HG02981 (cell line): ENCODE measurements around the gene METRNL.
"Not testable (repeated sequence)": the region's sequence is repeated elsewhere in the genome, so short reads cannot be mapped to it uniquely, and the experiment has no call there.

Experiments used
- ATAC-seq: cut with Tn5 transposase; IDR thresholded peaks from one replicate; pipeline ENCODE4 v1.9.1; 2021; ENCODE audit warnings: mild to moderate bottlenecking, moderate library complexity; ENCODE audit not compliant: unreplicated experiment

The METRNL gene

DNA sequence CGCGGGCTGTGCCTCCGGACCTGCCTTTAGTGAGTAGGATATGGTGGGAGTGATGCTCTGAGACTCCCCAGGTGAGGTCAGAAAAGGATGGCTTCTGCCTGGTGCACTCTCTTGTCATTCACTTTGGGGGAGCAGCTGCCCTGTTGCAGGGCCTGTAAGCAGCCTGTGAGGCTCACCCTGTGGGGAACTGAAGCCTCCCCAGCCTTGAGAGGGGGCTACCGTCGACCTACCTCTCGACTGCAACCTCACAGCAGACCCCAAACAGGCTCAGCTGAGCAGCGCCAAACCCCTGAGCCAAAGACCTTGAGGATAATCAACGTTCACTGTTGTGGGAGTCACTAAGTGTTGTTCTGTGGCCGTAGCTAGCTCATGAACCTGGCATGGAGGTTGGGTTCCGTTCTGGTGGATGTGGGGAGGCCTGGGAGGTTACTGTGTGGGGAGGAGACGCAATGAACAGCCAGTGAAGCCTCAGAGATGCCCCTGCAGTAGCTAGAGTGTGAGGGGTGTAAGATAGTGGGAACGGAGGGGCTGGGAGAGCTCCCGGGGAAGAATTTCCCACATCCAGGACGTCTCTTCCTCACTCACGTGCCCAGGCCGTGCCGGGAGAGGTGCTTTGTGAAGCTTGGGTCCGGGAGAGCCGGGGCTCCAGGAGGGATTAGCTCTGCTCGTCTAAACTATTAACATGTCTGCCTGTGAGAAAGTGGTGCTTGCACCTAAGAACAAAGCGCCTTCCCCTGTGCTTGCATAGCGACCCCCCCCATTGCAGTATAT lies 38.8 kb downstream of the METRNL start:
- no peak for ATAC-seq

DNA sequence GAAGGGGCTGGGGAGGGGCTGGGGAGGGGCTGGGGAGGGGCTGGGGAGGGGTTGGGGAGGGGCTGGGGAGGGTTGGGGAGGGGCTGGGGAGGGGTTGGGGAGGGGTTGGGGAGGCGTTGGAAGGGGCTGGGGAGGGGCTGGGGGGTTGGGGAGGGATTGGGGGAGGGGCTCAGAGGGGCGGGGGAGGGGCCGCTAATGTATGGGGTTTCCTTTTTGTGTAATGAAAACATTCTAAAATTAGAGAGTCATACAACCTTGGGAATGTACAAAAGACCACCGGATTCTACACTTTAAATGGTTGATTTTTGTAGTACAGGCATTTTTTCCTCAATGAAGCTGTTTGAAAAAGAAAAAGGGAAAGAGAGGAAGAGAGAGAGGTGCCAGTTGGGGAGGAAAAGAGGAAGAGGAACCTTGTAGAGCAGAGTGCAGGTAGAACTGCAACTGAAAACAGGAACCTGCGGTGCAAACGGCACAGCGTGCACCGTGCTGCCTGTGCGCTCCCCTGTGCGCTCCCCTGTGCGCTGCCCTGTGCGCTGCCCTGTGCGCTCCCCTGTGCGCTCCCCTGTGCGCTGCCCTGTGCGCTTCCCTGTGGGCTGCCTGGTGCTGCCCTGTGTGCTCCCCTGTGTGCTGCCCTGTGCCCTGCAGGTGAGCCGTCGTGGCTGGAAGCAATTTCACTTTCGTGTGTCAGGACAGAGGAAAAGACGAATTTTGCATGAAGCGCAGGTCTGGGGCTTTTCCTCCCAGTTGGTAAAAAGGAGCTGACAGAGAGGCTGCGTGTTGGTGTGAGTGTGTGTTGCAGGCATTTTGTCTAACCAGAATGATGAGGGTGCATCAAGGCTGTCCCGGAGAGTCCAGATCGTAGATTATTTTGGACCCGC lies 40.8 kb downstream of the METRNL start:
- ATAC-seq: peak; percentile 86

DNA sequence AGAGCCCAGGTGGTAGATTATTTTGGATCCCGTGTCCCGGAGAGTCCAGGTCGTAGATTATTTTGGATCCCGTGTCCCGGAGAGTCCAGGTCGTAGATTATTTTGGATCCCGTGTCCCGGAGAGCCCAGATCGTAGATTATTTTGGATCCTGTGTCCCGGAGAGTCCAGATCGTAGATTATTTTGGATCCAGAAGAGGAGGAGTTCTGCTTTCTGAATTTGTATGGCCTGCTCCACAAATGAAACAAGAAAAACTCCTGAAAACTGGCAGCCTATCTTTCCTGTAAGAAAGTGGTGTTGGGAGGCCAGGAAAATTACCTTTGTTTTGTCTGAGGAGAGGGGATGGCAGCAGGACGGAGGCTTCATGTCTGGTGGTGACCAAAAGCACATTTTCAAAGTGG lies 42.1 kb downstream of the METRNL start:
- not testable (repeated sequence) for ATAC-seq

DNA sequence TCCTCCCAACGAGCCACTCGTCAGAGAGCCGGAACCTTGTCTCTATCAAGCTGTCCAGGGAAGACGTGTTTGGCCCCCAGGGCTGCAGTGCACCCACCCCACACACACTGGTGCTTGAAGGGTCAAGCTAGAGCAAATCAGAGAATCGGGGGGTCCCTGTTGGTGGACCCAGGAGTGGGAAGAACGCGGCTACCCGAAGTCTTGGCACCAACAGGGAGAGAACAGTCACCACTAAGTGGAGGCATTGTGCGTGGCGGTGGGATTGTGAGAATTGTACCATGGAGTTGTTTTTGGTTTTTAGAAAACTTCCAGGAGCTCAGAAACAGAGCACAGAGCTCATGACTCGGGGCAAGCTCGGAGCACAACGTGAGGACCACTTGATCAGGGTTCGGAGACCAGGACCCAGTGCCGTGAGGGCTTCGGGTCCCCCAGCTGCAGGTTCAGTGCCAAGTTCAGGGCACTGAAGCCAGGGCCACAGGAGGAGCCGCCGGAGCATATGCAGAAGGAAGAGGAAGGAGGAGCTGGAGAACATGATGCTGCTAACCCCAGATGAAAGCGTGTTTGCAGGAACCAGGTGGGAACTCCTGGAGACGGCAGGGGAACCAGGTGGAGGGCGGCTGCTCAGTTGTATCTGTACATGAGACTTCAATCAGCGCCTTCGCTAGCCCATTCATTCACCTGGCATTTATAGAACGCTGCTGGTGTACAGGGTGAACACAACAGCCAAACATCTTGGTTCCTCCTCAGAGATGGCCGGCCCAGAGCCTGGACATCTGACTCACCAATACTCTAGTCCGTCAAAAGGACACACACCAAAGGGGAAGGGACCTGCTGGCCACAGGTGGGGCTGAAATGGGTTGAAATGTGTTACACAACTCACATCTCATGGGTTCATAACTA lies 42.8 kb downstream of the METRNL start:
- ATAC-seq: no peak

DNA sequence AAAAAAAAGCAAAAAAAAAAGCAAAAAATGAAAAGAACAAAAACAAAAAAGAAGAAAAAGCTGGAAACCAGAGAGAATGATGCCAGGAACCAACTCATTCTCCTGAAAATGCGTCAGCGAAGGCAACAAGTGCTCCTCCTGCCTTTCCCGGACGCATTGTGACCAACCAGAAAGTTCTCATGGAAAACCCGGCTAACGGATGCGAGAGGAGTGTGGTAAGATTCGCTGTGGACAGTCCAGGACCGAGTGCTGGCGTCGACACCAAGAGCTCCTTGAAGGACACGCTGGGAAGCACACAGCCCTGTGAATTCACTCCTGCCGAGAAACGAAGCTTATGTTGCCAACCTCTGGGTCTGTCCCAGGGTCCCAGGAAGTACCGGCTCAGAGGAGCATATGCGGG lies 43.4 kb downstream of the METRNL start:
- ATAC-seq: no peak

DNA sequence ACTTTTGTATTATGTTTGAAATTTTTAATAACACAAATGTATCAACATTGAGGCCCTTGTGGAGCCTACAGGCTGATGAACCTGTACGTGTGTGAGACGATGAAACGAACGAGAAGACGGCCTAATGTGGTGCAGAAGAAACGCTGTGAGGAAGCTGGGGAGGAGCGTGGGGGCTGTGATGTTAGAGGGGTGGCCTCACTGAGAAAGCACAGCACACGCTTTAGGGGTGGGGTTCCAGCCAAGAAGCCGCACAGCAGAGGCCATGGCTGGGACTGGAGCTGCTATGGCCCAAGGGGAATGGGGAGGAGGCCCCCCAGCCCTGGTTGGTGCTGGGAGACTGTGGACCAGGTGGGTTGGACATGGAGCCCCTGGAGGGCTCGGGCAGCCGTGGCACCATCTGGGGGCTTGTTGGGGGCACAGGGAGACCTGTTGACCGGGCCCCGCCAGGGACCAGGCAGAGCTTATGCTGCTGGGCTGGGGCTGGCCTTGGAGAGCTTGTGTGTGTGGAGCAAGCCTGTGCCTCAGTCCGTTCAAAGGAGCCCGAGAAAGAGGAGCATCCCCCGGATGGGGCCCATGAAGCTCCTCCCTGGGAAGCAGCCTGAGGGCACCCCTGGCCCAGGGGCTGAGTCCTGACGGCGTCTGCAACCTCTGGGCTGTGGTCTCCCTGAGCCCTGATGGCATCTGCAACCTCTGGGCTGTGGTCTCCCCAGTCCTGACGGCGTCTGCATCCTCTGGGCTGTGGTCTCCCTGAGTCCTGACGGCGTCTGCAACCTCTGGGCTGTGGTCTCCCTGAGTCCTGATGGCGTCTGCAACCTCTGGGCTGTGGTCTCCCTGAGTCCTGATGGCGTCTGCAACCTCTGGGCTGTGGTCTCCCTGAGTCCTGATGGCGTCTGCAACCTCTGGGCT lies 44.7 kb downstream of the METRNL start:
- ATAC-seq: no peak

DNA sequence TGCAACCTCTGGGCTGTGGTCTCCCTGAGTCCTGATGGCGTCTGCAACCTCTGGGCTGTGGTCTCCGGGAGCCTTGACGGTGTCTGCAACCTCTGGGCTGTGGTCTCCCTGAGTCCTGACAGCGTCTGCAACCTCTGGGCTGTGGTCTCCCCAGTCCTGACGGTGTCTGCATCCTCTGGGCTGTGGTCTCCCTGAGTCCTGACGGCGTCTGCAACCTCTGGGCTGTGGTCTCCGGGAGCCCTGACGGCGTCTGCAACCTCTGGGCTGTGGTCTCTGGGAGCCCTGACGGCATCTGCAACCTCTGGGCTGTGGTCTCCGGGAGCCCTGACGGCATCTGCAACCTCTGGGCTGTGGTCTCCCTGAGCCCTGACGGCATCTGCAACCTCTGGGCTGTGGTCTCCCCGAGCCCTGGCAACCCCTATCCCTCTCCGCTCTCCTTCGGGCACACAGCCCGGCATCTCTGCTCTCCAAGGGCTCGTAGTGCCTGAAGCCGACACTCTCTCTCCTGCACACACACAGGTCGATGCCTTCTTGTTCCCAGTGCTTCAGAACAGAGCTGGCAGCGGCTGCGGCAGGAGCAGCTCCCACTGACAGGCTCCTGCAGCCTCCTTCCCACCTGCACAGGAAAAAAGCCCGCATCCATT lies 45.6 kb downstream of the METRNL start:
- no peak for ATAC-seq

DNA sequence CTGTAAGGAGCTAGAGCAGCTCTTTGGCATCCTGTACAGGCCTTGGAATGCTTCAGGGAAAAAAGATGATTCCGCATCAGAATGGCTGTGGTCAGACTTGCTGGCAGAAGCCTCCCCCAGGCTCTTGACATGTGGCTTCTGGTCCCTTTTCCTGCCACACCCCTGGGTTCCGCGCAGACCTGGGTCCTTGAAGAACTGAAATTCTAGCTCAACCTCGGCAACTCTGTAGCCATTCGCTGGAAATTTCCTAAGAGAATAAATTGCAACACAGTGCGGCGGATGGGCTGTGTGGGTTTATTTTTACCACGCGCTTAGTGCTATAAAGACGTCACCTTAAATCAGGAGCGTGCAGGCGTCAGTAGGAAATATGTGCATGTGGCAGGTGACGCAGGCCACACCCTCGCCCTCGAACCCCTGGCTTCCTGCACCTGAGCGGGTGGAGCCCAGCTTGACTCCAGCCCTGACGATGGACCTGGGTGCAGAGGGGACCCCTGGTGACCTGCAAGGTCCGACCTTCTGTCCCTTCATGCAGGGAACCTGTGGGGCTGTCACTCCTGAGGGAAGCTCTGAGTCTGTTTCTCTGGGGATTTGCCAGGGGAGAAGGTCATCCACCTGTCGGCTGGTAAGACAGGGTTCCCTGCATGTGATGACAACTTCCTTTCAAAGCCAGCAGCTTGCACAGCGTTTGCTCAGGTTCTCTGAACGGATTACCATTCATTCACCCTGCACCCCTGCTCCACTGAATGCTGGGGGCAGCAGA lies 46.3 kb downstream of the METRNL start:
- ATAC-seq: no peak

DNA sequence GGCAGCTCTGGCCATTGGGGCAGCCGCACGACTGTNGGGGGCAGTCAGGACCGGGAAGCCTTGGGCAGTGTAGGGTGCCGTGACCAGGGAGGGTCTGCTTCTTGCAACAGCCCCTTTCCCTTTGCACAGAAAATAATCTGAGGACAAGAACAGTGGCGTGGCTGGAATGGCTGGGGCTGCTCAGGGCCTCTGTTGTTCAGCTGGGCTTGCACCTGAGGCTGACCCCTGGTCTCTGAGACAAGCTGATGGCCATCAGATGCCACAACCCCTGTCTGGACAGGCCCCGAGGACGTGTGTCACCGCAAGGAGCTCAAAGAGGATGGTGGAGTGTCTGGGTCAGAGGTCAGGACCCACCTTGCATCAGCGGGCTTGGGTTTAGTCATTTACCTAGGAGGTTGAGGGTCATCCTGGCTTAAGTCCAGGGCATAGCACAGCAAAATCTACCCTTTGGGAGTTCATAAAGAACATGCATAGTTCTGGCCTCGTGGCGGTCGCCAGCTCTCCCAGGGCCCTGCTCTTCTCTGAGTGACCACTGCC lies 46.9 kb downstream of the METRNL start:
- no peak for ATAC-seq

DNA sequence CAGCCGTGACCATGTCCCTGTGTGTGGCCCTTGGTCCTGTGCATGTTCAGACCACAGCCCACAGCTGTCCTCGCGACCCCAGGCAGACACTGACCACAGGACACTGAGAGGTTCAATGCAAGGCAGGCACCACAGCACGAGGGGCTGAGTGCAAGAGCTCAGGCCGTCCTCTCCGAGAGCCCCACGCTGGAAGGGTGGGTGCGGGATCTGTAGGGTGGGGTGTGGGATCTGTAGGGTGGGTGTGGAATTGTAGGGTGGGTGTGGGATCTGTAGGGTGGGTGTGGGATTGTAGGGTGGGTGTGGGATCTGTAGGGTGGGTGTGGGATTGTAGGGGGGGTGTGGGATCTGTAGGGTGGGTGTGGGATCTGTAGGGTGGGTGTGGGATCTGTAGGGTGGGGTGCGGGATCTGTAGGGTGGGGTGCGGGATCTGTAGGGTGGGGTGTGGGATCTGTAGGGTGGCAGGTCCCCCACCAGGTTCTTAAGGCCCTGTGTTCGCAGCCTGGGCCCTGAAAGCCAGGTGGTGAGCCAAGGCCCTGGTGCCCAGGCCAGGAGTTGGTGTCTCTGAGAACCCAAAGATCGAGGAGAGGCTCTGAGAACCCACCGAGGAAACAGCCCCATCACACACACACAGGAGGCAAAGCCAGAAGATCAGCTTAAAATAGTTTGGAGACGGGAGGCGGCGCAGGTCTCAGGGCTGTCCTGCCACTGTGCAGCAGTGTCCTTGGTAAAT lies 48.2 kb downstream of the METRNL start:
- no peak for ATAC-seq

DNA sequence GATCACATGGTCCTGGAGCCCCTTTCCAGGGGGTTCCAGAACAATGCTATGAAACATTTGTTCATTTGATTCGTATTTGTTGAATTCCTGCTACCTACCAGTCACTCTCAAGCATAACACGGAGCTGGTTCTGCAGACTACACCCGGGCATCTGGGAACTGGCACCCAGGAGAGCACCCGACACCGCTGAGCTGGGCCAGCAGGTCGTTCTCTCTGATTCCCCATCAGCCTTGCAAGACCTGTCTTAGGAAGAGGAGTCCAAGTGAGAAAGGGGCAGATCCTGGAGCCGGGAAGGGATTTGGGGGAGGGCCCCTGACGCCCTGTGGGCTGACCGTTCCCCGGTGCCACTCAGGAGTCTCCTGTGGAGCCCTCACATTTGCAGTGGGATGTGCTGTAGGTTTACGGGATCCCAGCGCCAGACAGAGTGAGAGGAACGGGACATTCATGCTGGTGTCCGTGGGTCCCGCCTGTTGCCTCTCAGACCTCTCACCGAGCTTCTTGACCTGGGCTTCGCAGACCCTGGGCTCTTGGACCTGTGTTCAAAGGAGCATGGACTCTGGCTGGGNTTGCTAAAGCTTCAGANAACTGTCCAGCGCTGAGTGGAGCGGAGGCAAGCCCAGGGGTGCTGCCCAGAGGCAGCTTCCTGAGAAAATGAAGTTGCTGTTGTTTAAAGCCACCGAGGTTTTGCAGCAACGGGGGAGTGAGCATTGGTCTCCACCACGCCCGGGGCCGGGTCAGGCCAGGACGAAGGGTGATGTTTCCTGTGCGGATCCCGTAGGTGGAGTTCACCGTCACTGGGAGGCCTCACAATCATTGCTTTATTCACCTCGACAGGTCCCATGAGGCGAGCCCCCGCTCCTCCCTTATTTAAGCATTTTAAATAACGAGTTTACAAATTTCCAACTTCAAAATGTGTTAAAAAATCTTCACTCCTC lies 49.2 kb downstream of the METRNL start:
- no peak for ATAC-seq

DNA sequence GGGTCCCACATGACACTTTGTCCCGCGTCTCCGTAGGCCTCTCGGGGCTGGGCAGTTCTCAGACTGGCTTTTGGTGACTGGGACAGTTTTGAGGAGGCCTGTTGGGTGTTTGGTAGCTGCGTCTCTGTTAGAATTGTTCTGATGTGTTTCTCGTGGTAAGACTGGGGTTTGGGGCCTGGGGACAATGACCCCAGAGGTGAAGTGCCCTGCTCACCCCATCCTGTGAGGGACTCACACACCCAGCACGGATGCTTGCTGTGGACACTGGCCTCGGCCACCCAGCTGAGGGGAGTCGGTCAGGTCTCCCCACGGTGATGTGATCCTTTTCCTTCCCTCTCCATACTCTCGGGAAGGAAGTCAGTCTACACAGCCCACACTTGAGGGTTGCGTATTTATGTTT lies 50.3 kb downstream of the METRNL start:
- no peak for ATAC-seq

DNA sequence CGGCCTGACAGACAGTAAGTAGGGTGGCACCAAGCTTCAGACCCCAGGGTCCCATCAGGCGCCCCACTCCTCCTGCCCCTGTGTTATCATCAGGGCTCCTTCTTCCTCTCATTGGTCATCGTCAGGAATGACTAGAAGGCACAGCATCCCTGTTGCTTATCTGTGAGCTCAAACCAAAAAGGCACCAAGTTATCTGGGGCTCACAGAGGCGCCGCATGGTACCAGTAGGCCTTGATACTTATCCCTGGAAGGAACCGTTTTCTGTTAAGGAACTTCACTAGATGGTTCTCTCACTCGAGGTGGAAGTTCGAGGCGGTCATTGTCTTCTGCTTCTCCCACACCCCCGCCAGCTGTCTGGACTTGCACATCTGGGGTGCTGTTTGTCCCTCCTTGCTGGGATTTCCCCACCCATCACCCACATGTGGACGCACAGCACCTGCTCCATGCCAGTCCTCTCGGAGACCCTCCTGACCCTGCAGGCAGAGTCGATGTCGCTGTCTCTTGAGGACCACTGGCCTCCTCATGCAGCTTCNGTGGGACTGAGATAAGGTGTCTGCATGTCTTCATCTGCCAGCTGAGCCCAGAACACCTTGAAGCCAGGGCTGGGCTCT lies 52.1 kb downstream of the METRNL start:
- ATAC-seq: no peak

DNA sequence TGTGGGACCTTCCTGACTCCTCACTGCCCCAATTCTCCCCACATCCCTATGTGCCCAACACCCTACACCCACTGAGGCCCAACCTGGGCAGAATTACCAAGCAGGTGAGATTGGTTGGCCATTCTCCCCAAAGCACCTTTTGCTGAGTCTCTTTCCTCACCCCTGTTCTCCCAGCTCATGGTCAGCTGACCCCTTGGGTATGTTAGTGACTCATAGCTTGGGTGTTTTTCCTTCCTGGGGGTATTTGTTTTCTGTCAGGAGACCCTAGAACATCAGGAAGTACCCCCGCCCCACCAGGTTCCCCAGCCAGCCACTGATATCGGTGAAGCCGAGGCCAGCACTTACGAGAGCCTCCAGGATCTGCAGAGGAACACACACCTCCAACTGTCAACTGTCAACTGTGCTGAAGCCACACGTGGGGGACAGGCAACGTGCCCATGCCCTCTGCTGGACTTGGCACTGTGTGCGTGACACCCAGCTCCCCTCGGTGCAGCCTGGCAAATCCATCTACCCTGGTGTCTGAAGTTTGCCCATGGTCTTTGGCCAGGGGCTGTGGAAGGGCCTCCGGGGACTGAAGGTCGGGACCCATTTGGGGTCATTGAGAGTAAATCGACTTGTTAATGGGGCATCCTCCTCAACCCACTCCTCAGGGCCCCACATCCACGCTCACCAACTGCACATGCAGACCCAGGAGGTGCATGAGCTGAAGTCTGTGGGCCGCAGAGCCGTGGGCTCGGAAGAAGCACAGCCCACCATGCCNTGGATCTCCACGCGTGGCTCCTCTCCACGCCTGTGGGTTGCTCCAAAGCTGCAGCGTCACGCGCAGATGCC lies 53.1 kb downstream of the METRNL start:
- ATAC-seq: no peak

DNA sequence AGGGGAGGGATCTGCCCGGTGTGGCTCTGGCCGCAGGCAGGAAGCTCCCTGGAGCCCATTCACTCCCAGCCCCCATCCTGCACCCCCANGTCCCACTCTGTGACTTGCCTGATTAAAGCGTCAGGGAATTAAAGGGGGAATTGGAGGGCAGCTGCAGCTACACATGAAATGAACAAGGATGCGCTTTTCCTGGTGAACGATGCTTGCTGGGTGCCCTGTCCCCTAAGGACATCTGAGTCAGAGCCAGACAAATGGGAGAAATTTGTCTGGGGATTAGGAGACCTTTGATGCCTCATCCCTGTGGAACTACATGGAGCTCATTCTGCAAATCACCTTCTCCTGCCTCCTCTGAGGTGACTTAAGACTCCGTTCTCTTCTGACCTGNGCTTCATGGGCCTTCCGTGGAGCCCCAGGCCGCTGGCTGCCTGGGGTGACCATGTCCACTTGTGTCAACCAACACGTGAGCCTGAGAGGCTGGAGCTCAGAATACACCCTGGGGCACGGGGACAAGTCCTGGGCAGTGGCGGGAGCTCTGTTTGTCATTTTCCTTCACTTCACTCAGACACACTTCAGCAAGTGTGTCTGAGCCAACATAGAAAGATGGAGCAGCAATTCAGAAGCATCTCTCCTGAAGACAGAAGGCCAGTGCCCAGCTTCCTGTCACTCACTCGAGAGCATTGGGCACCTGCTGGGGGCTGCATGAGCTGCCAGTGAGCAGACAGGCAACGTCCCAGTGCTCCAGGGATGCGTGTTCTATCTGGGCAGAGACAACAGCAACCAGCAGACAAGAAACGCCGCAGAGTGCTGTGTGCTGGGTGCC lies 54.1 kb downstream of the METRNL start:
- ATAC-seq: no peak
